Fibroblast of villous mesenchyme (primary cell): ENCODE results near the gene CDC42SE2. TPM values are rescaled to one million over a fixed set of nuclear protein-coding genes. Genes with fewer than 3 reads are reported as not detected.
"Not testable (repeated sequence)": the region's sequence is repeated elsewhere in the genome, so short reads cannot be mapped to it uniquely, and the experiment has no call there.

Source experiments
- DNase-seq: peaks from one replicate; pipeline ENCODE4 v3.0.0-alpha.2; 2010; ENCODE audit warnings: low read depth
- H3K4me3 ChIP-seq: 2 replicates; pipeline ENCODE4 v1.5.1; 2011; ENCODE audit warnings: low read depth, mild to moderate bottlenecking, low read length
- total RNA-seq: library from RNA; depleted of rRNA; stranded (reverse); fragments of >200 nt; gene quantifications from 2 replicates; pipeline ENCODE4 v1.2.3, GENCODE V29; 2012
- TF ChIP-seq, protein P1 (sequence below): IDR thresholded peaks from 2 replicates; pipeline ENCODE4 v1.5.1; 2012; ENCODE audit warnings: low read depth, mild to moderate bottlenecking, low read length; ENCODE audit not compliant: insufficient read depth

CDC42SE2 gene
- total RNA-seq, 1 donor, result 33.2 TPM

- H3K4me3 ChIP-seq, result no peak overlapping the region
- DNase-seq, result peak; percentile 57
Observed at GRCh38 chr5:131328536-131329285, 64.9 kb downstream of the CDC42SE2 start.

GRCh38 chr5:131329286-131329560 lies 65.4 kb downstream of the CDC42SE2 start:
- TF ChIP-seq, protein P1, sequence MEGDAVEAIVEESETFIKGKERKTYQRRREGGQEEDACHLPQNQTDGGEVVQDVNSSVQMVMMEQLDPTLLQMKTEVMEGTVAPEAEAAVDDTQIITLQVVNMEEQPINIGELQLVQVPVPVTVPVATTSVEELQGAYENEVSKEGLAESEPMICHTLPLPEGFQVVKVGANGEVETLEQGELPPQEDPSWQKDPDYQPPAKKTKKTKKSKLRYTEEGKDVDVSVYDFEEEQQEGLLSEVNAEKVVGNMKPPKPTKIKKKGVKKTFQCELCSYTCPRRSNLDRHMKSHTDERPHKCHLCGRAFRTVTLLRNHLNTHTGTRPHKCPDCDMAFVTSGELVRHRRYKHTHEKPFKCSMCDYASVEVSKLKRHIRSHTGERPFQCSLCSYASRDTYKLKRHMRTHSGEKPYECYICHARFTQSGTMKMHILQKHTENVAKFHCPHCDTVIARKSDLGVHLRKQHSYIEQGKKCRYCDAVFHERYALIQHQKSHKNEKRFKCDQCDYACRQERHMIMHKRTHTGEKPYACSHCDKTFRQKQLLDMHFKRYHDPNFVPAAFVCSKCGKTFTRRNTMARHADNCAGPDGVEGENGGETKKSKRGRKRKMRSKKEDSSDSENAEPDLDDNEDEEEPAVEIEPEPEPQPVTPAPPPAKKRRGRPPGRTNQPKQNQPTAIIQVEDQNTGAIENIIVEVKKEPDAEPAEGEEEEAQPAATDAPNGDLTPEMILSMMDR, result no peak
- DNase-seq, result no peak
- no peak overlapping the region for H3K4me3 ChIP-seq

More at GRCh38 chr5:131328536-131329285, 64.9 kb downstream of the CDC42SE2 start:
- TF ChIP-seq, protein P1, result no peak

DNA sequence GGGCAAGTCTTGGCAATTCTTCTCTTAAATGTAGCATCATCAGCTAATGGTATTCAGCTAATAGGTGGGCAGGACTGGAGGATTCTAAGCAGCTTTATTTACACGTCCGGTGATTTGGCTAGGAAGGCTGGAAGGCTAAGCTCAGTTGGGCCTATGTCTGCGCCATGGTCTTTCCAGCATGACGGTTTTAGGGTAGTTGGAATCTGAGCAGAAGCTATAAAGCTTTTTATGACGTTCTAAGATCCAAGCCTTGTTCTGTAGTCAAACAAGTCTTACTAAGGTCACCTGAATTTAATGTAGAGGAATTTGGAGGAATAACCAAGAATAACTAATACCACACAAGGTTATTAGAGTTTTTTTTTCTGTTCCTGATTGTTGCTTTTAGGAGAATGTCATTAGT lies 66.2 kb downstream of the CDC42SE2 start:
- H3K4me3 ChIP-seq, result no peak overlapping the region
- TF ChIP-seq, protein P1, result no peak

GRCh38 chr5:131335756-131336155 lies 71.9 kb downstream of the CDC42SE2 start:
- not testable (repeated sequence) for DNase-seq, H3K4me3 ChIP-seq

More for the DNA sequence above, 66.2 kb downstream of the CDC42SE2 start:
- no peak for DNase-seq

DNA sequence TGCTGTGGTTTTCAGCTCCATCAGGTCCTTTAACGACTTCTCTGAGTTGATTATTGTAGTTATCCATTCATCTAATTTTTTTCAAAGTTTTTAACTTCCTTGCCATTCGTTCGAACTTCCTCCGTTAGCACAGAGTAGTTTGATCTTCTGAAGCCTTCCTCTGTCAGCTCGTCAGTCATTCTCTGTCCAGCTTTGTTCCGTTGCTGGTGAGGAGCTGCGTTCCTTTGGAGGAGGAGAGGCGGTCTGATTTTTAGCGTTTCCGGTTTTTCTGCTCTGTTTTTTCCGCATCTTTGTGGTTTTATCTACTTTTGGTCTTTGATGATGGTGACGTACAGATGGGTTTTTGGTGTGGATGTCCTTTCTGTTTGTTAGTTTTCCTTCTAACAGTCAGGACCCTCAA lies 72.9 kb downstream of the CDC42SE2 start:
- not testable (repeated sequence) for H3K4me3 ChIP-seq

GRCh38 chr5:131337240-131338050 lies 73.6 kb downstream of the CDC42SE2 start:
- not testable (repeated sequence) for H3K4me3 ChIP-seq, DNase-seq

More for the DNA sequence above, 72.9 kb downstream of the CDC42SE2 start:
- DNase-seq, result not testable (repeated sequence)

GRCh38 chr5:131338051-131338453 lies 74.2 kb downstream of the CDC42SE2 start:
- TF ChIP-seq, protein P1, result no peak
- no peak overlapping the region for H3K4me3 ChIP-seq
- DNase-seq, result no peak

GRCh38 chr5:131344288-131344687 lies 80.4 kb downstream of the CDC42SE2 start:
- H3K4me3 ChIP-seq, DNase-seq: not testable (repeated sequence)

DNA sequence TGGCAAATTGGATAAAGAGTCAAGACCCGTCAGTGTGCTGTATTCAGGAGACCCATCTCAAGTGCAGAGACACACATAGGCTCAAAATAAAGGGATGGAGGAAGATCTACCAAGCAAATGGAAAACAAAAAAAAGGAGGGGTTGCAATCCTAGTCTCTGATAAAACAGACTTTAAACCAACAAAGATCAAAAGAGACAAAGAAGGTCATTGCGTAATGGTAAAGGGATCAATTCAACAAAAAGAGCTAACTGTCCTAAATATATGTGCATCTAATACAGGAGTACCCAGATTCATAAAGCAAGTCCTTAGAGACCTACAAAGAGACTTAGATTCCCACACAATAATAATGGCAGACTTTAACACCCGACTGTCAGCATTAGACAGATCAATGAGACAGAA lies 82.4 kb downstream of the CDC42SE2 start:
- H3K4me3 ChIP-seq, DNase-seq: not testable (repeated sequence)
